GM18511 (cell line): Measurements from ENCODE around the gene NEAT1.

Experiments
- ATAC-seq: cut with Tn5 transposase; IDR thresholded peaks from one replicate; pipeline ENCODE4 v1.9.1; 2021; ENCODE audit warnings: mild to moderate bottlenecking, moderate library complexity; ENCODE audit not compliant: unreplicated experiment

NEAT1 gene

DNA sequence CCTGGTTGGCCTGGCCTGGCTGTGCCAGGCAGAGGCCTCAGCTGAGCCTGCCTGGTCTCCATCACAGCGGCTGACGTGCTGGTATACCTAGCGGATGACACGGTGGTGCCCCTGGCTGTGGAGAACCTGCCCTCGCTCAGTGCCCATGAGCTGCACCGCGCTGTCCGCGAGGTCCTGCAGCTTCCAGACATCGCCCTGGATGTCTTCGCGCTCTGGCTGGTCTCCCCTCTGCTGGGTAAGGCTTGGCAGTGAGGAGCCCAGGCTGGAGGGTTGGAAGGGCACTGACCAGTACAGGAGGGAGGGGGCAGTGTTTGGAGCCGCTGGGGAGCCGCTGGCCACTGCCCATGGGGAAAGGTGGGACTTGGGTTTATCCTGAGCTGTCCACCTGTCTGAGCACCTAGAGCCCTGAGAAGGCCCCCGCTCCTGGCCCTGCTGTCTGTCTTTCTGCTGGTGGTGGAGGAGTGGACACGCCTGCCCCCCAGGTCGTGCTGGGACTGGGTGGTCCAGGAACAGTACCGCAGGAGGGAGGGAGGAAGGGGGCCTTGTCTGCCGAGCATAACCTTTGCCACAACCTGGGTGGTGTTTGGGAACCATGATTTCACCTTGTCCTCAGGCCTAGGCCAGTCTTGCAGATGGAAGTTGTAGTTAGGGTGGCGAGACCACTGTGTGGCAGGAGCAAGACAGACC, 33.2 kb upstream of the NEAT1 start:
- ATAC-seq, result no peak

DNA sequence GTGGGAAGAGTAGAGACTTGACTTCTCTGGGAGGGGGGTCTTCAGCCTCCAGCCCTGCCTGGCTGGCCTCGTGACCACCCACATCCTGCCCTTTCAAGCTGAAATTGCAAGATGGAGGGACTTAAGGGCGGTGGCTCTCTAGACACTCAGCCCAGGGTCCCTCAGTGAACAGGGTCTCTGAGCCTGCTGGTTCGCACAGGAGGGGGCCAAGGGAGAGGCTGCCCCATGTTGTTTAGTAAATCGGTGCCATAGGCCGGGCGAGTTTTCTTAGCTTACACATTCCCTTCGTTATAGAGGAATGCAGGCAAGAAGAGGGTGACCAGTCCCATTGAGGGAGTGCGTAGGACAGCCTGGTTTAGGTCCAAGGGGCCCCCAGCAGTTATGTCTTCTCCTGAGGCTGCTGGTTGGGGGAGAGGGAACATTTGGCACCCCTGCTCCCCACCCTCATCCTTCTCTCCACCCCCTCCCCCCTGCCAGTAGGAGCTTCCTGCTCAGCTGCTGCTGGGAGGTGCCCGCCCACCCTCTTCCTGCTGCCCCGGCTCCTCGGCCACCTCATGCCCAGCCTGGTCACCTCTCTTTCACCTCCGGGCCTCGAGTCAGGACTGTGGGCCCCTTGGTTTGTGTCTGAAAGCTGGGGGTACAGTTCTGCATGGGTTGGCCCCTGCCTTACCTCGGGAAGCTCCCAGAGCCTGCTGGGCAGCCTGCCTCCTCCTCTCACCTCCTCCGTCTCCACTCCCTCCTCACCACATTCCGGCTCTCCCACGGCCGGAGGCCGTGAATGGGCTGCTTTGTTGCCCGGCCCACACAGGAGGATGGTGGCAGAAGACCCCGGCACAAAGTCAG, 32.3 kb upstream of the NEAT1 start:
- no peak for ATAC-seq

DNA sequence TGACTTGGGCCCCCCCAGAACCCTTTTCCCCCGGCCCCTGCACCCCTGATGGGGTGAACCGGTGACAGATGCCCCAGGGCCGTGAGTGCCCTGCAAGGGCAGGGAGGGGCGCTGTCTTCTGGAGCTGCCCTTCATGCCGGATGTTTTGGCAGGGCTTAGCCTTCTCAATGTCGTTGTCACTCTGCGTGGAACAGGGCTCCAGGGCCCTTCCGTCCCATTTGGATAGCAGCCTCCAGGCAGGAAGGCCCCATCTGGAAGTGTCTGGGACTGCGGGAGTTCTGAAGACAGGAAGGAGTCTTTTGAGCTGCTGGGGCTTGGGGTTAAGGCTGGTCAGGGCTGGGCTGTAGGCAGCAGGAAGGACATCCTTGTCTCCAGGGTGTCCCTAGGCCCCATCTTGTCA, 31.6 kb upstream of the NEAT1 start:
- no peak for ATAC-seq

DNA sequence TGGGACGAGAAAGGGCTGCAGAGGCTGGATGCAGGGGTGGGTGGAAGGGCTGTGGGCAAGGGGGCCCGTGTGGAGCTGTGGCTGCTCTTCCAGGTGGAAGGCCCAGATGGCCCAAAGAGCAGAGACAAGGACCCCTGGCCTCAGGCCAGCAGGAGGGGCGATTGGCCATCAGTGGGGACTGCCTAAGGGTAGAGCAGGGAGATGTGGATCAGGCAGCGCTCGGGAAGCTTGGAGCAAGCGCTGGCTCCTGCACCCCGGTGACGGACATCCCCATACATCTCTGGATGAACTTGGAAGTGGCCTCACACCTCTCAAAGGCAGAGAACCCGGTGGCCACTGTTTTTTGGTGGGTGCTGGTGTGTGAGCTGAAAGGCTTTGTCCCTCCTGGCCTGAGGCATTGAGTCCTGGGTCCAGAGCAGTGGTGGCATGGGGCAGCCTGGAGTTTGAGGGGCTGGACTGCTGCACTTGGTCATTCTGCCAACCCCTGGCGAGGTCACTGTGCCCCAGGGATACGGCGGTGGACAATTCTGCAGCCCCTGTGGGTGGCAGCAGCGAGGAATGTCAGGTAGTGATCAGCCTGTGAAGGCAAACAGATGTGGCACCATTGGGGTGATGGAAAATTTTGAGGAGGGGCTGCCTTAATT, 30.3 kb upstream of the NEAT1 start:
- no peak for ATAC-seq

DNA sequence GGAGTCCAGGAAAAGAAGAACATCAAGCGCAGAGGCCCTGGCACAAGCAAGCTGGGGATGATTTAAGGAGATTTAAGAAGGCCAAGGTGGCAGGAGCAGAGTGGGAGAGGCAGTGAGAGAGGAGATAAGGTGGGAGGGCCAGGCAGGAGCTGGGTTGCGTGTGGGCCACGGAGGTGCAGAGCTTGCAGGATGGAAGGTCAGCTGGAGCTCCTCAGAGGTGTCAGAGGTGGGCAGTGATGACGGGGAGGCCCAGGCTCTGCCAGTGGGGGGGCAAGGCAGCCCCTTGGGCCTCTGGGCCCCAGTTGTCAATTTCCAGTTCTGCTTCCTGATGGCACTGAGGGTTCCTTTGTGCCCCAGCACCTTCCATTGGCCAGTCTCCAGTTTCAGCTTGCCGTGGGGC, 29.7 kb upstream of the NEAT1 start:
- no peak for ATAC-seq

DNA sequence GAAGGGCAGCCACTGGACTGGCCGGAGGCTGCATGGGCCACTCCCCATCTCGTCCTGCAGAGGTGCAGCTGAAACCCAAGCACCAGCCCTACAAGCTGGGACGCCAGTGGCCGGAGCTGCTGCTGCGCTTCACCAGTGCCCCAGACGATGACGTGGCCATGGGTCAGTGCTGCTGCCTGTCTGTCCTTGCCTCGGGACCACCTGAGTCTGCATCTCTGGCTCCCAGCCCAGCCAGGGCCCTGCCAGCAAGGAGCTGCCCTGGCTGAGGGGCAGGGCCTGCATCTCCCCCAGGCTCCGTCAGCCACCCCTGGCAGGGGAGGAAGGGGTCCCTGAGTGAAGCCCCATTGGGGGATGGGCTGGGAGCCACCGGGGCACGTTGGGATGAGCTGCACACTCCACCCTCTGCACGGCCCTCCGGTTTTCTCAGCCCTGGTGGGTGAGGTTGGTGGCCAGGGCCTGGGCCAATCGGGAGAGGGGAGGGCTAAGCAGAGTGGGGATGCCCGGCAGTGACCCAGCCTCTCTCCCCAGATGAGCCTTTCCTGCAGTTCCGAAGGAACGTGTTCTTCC, 29.0 kb upstream of the NEAT1 start:
- no peak for ATAC-seq

DNA sequence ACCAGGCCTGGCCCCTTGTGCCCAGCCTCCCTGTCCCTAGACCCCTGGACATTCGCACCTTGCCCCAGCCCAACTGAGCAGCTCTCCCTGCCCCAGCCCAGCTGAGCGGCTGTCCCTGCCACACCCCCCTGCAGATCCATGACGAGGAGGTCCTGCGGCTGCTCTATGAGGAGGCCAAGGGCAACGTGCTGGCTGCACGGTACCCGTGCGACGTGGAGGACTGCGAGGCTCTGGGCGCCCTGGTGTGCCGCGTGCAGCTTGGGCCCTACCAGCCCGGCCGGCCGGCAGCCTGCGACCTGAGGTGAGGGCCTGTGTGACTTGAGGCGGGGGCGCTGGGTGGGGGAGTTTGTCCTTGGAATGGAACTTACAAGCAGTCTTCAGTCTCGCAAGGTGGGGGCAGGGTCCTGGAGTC, 28.5 kb upstream of the NEAT1 start:
- no peak for ATAC-seq

DNA sequence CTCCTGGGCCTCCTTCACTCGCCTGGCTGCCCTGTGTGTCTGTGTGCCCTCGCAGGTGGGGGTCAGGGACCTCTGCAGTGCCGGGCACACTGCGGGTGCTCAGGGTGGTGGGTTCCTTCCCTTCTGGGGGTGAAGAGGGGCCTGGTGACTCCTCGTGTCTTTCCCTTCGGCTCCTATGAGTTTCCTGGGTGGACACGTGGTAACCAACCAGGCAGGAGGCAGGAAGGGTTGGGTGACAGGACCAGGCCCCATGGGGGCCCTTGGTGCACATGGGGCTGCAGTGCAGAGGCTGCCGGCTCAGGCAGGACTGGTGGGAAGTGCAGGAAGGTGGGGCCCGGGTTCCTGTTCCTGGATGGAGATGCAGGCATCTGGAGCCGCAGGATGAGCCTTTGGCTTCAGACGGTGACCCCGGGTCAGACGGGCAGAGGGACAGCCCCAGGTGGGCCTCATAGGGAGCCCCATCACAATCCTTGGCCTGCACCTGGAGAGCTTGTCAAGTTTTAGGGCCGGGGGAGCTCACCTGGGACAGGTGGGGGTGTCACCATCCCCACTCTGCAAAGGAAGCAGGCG, 26.6 kb upstream of the NEAT1 start:
- no peak for ATAC-seq

DNA sequence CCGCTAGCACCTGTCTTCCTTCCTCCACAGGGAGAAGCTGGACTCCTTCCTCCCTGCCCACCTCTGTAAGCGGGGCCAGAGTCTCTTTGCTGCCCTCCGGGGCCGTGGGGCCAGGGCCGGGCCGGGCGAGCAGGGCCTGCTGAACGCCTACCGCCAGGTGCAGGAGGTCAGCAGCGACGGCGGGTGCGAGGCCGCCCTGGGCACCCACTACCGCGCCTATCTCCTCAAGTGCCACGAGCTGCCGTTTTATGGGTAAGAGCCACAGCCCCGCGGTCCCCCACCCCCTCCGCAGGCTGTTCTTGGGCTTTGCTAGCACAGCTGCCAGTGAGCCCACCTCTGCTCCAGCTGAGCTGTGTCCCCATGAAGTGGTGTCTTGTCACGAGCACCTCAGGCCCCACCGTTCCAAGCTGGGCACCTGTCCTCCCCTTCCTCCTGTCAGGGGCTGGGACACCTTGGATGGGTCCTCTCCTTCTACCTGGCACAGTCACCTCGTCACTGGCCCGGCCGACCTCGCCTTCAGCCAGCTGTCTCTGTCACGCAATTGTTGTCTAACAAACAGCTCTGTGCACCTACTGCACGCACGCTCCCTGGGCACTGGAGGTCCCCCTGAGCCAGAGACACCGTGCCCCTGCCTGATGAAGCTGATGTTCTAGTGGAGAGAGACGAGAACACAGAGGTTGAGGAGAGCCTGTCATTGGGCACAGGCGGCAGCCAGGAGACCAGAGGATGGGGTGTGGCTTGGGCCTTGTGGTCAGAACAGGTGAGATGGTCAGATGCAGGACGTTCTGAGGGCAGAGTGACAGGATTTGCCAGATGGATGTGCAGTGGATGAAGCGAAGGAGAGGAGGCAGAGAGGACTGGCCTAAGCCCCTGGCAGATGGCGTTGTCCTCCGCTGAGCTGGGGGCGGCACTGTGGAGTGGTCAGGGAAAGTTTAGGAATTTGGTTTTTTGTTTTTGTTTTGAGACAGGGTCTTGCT, 25.5 kb upstream of the NEAT1 start:
- no peak for ATAC-seq

DNA sequence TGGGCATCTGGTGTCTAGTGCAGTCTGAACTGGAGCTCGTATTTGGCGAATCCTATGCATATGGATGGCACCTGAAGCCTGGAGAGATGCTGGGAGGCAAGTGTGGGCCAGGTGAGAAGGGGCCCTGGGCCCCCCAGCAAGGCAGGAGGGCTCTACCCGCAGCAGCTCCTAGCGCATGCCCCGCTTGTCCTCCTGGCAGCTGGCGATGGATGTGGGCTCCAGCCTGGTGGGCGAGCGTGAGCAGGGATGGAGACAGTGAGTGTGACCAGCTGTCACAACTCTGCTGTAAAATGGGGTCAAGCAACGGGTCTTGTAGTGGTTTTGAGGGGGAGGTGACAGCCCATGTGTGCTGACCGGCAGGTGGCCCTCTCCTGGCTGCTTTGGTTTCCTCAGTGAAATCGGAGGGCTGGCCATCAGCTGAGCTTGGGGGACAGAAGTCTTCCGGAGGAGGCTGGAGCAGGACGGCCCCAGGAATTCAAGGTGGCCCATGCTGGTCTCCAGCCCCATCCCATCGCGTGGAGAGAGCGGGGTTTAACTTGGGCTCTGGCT, 24.2 kb upstream of the NEAT1 start:
- no peak for ATAC-seq

DNA sequence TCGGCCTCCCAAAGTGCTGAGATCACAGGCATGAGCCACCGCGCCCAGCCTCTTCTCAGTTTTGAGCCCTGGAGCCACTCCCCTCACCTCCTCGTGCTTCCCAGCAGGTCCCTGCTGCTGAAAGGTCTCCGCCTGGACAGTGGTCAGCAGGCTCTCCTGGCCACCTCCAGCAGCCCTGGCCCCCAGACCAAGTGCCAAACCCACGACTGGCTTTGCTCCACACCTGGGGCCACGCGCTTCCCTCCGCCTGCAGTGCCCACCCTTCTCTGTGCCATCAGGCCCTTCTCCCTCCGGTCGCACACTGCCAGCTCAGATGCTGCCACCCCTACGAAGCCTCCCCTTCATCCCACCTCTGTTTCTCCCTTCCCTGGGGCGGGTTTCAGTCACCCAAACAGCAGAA, 23.3 kb upstream of the NEAT1 start:
- ATAC-seq, result no peak

DNA sequence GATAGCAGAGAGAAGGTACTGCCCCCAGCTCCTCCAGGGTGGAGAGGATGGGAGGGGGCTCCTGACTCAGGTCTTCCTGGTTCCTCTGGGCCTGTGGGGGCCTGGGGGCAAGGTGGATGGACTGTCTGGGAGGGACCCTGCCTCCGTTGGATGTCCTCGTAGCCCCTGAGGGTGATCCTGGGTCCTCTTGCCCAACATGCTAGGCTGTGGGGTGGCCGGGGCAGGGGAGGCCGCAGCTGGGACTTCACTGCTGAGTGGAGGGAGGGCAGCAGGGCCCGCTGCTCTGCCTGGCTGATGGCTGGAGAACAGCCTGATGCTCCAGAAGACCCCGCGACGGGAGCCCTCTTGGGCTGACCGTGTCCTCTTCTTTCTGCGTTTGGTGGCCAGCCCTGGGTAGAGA, 22.8 kb upstream of the NEAT1 start:
- ATAC-seq, result no peak

DNA sequence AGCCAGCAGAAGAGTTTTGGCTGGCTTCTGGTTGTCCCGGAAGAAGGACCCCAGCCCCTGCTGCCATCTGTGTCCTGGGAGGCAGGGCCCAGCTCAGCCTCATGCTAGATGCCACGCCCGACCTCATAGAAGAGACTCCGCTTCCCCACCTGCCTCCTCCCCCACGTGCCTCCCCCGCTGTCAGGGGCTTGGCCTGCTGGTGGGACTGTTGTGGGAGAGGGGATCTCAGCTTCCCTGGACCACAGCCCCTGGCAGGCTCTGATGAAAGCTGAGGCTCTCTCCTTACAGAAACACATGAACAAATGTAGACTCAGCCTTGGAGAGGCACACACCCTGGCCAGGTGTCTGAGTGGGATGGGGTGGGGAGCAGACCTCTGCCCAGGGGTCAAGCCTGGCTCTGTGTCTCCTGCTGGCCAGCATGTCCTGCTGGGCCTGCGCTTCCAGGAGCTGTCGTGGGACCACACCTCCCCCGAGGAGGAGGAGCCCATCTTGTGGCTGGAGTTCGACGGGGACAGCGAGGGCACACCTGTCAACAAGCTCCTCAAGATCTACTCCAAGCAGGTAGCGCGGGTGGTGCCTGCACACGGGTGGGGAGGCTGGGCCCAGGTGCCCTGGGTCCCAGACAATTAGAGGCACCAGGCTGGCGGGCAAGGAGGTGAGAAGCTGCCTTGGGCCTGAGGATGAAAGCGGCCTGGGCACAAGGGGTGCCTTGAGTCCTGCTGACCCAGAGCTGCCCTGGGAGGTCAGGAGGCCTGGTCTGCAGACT, 22.1 kb upstream of the NEAT1 start:
- no peak for ATAC-seq

DNA sequence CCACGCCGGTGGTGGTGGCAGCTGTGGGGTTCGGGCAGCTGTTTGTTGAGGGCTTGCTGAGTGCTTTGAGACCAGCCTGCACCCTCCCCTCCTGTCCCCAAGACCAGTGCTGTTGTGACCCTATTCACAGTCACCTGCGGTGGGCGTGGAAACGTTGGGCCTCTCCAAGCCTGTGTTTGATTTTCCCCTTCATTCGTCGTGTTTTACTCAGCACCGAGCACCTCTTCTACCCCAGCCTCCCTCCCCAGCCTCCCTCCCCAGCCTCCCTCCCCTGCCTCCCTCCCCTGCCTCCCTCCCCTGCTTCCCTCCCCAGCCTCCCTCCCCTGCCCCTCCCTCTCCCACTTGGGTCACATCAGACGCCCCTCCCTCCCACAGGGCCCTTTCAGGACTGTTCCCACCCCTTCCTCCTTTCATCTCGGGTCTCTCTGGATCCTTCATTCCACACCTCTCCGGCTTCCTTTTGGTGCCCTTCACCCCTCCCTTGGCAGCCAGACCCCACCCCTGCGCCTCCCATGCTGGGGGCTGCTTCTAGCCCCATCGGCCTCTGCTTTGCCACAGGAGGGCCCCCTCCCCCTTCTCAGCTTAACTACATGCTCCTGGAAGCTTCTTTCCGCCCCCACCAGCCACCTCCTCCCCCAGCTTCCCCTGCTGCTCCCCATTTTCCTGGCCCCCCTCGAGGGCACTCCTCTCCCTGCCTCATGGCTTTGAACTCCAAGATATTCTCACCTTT, 21.4 kb upstream of the NEAT1 start:
- no peak for ATAC-seq

DNA sequence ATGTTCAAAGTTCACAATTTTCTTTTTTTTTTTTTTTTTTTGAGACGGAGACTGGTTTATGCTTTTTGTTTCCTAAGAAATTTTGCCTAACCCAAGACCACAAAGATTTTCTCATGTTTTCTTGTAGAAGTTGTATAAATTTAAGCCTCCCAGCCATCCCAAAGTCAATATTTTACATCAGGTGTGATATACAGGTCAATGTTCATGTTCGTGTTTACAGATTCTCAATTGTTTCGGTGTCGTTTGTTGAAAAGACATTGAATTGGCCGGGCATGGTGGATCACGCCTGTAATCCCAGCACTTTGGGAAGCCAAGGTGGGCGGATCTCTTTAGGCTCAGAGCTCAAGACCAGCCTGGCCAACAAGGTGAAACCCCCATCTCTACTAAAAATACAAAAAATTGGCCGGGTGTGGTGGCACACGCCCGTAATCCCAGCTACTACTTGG, 20.8 kb upstream of the NEAT1 start:
- ATAC-seq, result no peak

DNA sequence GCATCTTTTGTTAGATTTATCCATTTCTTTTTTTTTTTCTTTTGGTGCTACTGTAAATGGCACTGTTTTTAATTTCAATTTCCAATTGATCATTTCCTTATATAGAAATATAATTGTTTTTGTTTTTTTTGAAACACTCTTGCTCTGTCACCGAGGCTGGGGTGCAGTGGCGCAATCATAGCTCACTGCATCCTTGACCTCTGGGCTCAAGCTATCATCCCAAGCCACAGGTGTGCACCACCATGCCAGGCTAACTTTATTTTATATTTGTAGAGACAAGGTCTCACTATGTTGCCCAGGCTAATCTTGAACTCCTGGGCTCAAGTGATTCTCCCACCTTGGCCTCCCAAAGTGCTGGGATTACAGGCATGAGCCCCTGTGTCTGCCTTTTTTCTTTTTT, 19.8 kb upstream of the NEAT1 start:
- ATAC-seq, result no peak

DNA sequence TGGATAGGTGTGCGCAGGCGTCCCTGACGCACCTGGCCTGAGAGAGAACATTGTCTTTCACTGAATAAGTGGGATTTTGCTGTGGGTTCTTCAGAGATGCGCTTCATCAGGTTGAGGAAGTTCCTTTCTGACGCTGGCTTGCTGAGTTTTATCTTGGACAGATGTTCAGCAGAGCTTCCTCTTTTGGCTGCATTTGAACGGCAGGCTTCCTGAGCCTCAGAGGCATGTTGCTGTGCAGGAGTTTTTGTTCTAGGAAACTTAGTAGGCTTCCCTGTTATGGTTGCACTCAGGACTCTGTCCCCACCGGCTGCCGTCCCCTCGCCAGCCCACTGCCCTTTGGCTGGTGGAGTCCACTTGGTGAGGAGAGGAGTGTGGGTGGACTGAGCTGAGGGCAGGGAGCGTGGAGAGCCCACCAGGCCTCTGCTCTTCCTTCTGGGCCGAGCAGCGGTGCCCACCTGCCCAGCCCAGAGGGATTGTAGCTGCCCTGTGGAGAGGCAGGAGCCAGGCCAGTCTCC, 18.9 kb upstream of the NEAT1 start:
- ATAC-seq, result no peak

DNA sequence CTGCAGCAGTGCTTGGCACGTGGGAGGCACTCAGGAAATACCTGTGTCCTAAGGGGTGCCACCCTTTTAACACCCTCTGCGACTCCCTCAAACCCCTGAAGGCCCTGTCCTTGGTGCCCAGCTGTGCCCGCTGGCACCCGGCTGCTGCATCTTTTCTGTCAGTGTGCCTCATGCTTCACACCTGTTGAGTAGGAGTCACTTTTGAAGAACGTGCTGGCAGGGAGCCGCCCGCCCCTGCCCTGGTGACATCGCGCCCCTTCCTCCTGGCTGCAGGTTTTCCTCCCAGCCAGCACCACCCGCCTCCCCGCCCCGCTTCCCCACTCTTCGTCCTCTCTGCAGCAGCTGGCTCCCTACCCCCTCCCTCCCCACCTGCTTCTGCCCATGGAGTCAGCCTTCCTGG, 18.4 kb upstream of the NEAT1 start:
- no peak for ATAC-seq
